OCI-LY7 (cell line): Measurements from ENCODE around the gene SLC26A11.

Source experiments
- CTCF ChIP-seq: fragments of 200-600 bp; sonication (generic); conservative IDR thresholded peaks from 2 replicates; pipeline ENCODE4 v1.5.1; 2014; ENCODE audit warnings: mild to moderate bottlenecking, antibody characterized with exemption, low read length, moderate library complexity, mixed read lengths
- EZH2phosphoT487 ChIP-seq: fragments of 200-600 bp; sonication (generic); IDR thresholded peaks from 2 replicates; pipeline ENCODE4 v1.6.1; 2018; ENCODE audit warnings: low read depth, borderline replicate concordance, mild to moderate bottlenecking, mixed run types, antibody characterized with exemption, low read length, moderate library complexity, mixed read lengths

- TF ChIP-seq CTCF (no peak), EZH2phosphoT487 (no peak)
Observed at GRCh38 chr17:80220736-80221215, 549 bp downstream of the SLC26A11 start.
